ENCODE results near the gene TERF2IP. TPM values are rescaled to one million over a fixed set of nuclear protein-coding genes. Genes with fewer than 3 reads are reported as not detected.

TERF2IP gene
- 10 to 100 TPM; 70.6 to 77.8 (median 75.9) TPM for total RNA-seq
- 73.8 TPM for polyA plus RNA-seq
- long read RNA-seq, donor 1, transcript TERF2IP-201 (3 exons, 2,118 nt) = major isoform, 330 of 343 reads
- long read RNA-seq, donor 1, partial matches to known transcripts = 1 of 343 reads
- long read RNA-seq, donor 1, other reads (novel, unspliced or antisense) = 12 of 343 reads
- long read RNA-seq, donor 2, transcript TERF2IP-201 (3 exons, 2,118 nt) = major isoform, 142 of 146 reads
- long read RNA-seq, donor 2, partial matches to known transcripts = 0 of 146 reads
- long read RNA-seq, donor 2, other reads (novel, unspliced or antisense) = 4 of 146 reads
- long read RNA-seq, donor 3, transcript TERF2IP-201 (3 exons, 2,118 nt) = major isoform, 154 of 180 reads
- long read RNA-seq, donor 3, partial matches to known transcripts = 3 of 180 reads
- long read RNA-seq, donor 3, other reads (novel, unspliced or antisense) = 23 of 180 reads
- long read RNA-seq, donor 4, transcript TERF2IP-201 (3 exons, 2,118 nt) = major isoform, 177 of 184 reads
- long read RNA-seq, donor 4, partial matches to known transcripts = 2 of 184 reads
- long read RNA-seq, donor 4, other reads (novel, unspliced or antisense) = 3 of 184 reads

GRCh38 chr16:75647492-75648264 lies at the start of gene TERF2IP, which contains the start of gene KARS1:
TERF2IP (plus strand) TSS chr16:75647773; CDS start chr16:75647883, 110 bp downstream.
KARS1 (minus strand) TSS chr16:75647665; CDS start chr16:75647639, 26 bp downstream.
- Histone ChIP-seq H3K9me3 (ENCODE audit: control insufficient read depth, low read length) (no peaks in the 10 kb centered on the region), H3K4me3 (ENCODE audit: low read length) (peak within 1 kb of the TSS; percentile 66), H3K4me1 (ENCODE audit: control insufficient read depth, insufficient read depth, low read length) (peaks cover 3% of the 10 kb centered on the region), H3K27me3 (ENCODE audit: control insufficient read depth, insufficient read depth) (no peaks in the 10 kb centered on the region), H3K27ac (ENCODE audit: low read length) (peak within 1 kb of the TSS; percentile 93)
- WGBS = under 1% methylated on average over 76 of the region's 76 CpGs
- peak; percentile 93 to 97 (median 96) for DNase-seq
- ATAC-seq = peak; percentile 98 to 99
- intact Hi-C loops (cut with DNase I) = no loop called here

DNA sequence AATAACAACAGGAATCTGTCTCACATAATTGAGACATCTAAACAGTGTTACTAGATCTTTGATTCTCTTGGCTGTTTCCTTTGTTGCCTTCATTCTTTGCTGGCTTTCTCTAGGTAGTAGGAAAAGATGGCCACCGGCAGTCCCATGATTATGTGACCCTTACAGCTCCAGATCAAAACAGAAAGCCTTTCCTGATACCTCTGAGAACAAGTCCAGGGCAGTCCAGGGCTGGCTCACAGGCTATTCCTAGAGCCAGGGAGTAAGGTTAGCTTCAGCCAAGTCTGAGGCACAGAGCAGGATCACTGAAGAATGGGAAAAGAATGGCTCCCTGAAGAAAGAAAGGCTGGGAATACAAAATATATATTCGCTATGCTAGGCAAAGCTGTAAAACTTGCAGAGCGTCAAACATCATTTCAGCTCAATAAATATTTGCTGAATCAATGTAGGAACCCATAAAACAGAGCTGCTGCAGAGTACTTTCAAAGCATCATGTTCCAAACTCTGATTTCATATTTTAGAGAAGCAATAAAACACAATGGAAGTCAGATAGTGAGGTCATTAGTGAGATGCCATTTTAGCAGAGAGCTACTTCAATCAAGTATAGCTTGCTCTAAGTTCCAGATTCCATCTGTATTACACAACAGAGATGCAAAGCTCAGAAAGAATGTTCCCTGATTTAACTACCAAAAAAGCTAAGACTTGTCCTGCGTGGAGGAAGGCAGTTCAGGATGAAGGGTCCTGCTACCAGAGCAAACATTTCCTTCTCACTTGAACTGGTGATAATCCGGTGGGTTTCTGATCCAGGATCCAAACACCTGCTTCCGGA lies 47.9 kb upstream of the TERF2IP start:
- Histone ChIP-seq H3K4me1 (ENCODE audit: control insufficient read depth, insufficient read depth, low read length) (no peaks in the 10 kb centered on the region), H3K27ac (ENCODE audit: low read length) (no peak overlapping the region), H3K9me3 (ENCODE audit: control insufficient read depth, low read length) (no peaks in the 10 kb centered on the region), H3K27me3 (ENCODE audit: control insufficient read depth, insufficient read depth) (no peaks in the 10 kb centered on the region), H3K4me3 (ENCODE audit: low read length) (no peak overlapping the region)
- DNase-seq = no peak
- ATAC-seq = no peak
- WGBS = 86% methylated on average over 6 of the region's 6 CpGs
- intact Hi-C loops (cut with DNase I) = loop anchor here in 1 of 4 donors (10.0 kb wide), 1 partner anchor 115 kb away; no protein-coding TSS in a partner anchor

DNA sequence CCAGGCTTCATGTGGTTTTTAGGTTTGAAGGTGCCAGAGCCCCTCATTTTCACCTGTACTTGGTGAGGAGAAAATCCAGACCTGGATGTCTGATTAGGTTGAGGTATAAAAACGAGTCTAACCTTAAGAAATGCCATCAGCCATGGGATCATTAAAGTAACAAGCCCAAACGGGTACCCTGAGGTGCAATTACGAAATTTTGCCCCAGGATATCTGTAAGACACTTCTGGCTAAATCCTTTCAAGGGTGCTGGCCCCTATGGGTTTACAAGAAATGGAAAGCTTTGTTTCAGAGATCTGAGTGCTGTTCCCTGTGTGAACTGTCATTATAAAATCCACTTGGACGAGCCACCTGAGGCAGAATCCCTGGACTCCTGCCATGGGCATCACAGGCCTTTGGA lies 44.3 kb upstream of the TERF2IP start:
- no peaks in the 10 kb centered on the region for H3K4me1 ChIP-seq (ENCODE audit: control insufficient read depth, insufficient read depth, low read length)
- 91% methylated on average over 4 of the region's 4 CpGs for WGBS
- no peaks in the 10 kb centered on the region for H3K27me3 ChIP-seq (ENCODE audit: control insufficient read depth, insufficient read depth)
- no peak for DNase-seq
- no peak overlapping the region for H3K4me3 ChIP-seq (ENCODE audit: low read length)
- H3K9me3 ChIP-seq (ENCODE audit: control insufficient read depth, low read length) = no peaks in the 10 kb centered on the region
- no peak overlapping the region for H3K27ac ChIP-seq (ENCODE audit: low read length)
- intact Hi-C loops (cut with DNase I) = no loop called here
- no peak for ATAC-seq

DNA sequence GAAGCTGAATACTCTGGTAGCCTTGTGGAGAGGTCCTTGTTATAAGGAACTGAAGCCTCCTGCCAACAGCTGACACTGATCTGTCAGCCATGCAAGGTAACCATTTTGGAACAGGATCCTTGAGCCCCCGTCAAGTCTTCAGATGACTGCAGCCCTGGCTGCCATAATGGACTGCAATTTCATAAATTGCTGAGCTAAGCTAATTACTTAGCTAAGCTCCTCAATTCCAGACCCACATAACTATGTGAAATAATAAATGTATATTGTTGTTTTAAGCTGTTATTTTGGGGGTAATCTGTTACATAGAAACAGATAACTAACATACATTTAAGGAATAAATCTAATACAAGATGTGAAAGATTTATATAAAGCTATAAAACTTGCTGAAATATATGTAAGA lies 41.1 kb upstream of the TERF2IP start:
- WGBS = 95% methylated on average over 1 of the region's 1 CpG
- ATAC-seq (no peak), DNase-seq (no peak)
- intact Hi-C loops (cut with DNase I) = no loop called here
- H3K4me1 ChIP-seq (ENCODE audit: control insufficient read depth, insufficient read depth, low read length) = no peaks in the 10 kb centered on the region
- H3K27ac ChIP-seq (ENCODE audit: low read length) = no peak overlapping the region
- H3K4me3 ChIP-seq (ENCODE audit: low read length) = no peak overlapping the region
- H3K9me3 ChIP-seq (ENCODE audit: control insufficient read depth, low read length) = no peaks in the 10 kb centered on the region
- no peaks in the 10 kb centered on the region for H3K27me3 ChIP-seq (ENCODE audit: control insufficient read depth, insufficient read depth)

DNA sequence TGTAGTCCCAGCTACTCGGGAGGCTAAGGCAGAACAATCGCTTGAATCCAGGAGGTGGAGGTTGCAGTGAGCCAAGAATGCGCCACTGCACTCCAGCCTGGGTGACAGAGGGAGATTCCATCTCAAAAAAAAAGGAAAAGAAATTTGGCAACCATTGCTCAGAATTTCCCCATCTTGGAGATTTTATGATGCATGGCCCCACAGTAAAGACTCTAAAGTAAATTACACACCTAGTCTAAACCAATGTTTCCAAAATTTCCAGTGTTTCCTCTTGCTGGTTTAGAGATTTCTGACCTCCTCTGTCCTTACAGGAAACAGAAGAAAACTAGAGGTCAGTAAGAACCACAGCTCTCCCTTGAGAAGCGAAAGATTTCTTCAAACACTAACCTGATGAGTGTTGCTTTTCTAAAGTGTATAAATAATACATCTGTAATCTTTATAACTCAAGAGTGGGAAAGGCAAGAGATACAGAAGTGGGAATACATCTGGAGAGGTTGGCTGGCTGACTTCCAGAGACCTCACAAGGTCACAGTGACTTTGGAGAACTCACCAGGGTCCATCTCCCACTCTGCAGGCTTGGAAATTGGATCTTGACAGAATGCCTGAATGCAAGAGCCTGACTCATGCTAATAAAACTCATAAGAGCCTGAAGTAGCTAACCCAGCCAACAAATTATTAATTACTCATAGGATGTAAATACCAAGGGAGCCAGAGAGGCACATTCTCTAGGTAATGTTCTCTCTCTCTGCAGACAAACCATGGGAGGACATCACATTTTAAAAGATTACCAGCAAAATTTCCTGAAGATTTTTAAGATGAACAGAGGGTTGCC lies 33.3 kb upstream of the TERF2IP start:
- 92% methylated on average over 4 of the region's 4 CpGs for WGBS
- Histone ChIP-seq H3K9me3 (ENCODE audit: control insufficient read depth, low read length) (no peaks in the 10 kb centered on the region), H3K4me1 (ENCODE audit: control insufficient read depth, insufficient read depth, low read length) (no peaks in the 10 kb centered on the region), H3K27ac (ENCODE audit: low read length) (no peak overlapping the region), H3K4me3 (ENCODE audit: low read length) (no peak overlapping the region), H3K27me3 (ENCODE audit: control insufficient read depth, insufficient read depth) (no peaks in the 10 kb centered on the region)
- DNase-seq (no peak), ATAC-seq (no peak)
- intact Hi-C loops (cut with DNase I) = loop anchor here in 1 of 4 donors (10.0 kb wide), 1 partner anchor 139 kb away; no protein-coding TSS in a partner anchor

GRCh38 chr16:75615619-75616018 lies 32.0 kb upstream of the TERF2IP start:
- ATAC-seq (no peak), DNase-seq (no peak)
- Histone ChIP-seq H3K4me1 (ENCODE audit: control insufficient read depth, insufficient read depth, low read length) (peaks cover 3% of the 10 kb centered on the region), H3K27ac (ENCODE audit: low read length) (no peak overlapping the region), H3K27me3 (ENCODE audit: control insufficient read depth, insufficient read depth) (no peaks in the 10 kb centered on the region), H3K9me3 (ENCODE audit: control insufficient read depth, low read length) (no peaks in the 10 kb centered on the region), H3K4me3 (ENCODE audit: low read length) (no peak overlapping the region)
- intact Hi-C loops (cut with DNase I) = loop anchor here in 1 of 4 donors (10.0 kb wide), 1 partner anchor 141 kb away; no protein-coding TSS in a partner anchor
- 97% methylated on average over 2 of the region's 2 CpGs for WGBS

DNA sequence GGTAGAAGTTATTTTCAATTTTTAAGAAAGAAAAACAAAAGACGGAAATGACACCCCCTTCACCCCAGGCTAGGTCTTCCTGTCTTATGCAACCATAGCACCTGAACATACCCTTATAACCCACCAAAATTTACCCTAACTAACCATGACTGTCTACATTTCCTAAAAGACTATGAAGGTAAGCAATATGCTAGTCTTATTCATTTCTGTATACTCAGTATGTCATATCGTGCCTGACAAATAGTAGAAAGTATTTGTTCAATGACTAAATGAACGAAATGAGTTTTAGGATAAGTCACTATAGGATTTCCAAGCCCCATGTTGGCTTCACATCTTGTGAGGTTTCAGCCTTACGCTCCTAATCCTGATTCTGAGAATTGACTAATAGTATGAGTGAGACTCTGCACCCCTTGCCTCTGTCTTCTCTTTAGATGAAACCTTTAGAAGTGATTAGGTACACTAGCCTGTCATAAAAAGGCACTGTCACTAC lies 31.0 kb upstream of the TERF2IP start:
- DNase-seq (no peak), ATAC-seq (no peak)
- peaks cover 4% of the 10 kb centered on the region for H3K4me1 ChIP-seq (ENCODE audit: control insufficient read depth, insufficient read depth, low read length)
- 91% methylated on average over 4 of the region's 4 CpGs for WGBS
- H3K27ac ChIP-seq (ENCODE audit: low read length) = no peak overlapping the region
- no peaks in the 10 kb centered on the region for H3K9me3 ChIP-seq (ENCODE audit: control insufficient read depth, low read length)
- no peaks in the 10 kb centered on the region for H3K27me3 ChIP-seq (ENCODE audit: control insufficient read depth, insufficient read depth)
- H3K4me3 ChIP-seq (ENCODE audit: low read length) = no peak overlapping the region
- intact Hi-C loops (cut with DNase I) = loop anchor here in 1 of 4 donors (10.0 kb wide), 1 partner anchor 142 kb away; no protein-coding TSS in a partner anchor

DNA sequence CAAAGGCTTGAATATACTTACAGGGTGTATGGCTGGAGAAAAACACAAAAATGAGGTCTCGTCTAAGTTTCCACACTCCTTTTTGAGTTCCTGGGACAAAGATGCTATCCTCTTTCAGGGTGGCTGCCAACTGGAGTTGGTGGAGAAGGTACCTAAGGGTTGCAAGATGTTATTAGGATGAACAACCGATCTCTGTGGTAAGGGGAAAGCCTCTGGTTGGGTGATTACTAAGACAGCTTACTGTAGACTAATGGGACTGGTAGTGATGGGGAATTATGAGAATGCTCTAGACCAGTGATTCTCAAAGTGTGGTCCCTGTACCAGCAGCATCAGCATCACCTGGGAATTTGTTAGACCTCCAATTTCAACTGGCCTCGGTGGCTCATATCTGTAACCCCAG lies 30.5 kb upstream of the TERF2IP start:
- Histone ChIP-seq H3K4me3 (ENCODE audit: low read length) (no peak overlapping the region), H3K27ac (ENCODE audit: low read length) (no peak overlapping the region), H3K4me1 (ENCODE audit: control insufficient read depth, insufficient read depth, low read length) (peaks cover 4% of the 10 kb centered on the region), H3K27me3 (ENCODE audit: control insufficient read depth, insufficient read depth) (no peaks in the 10 kb centered on the region), H3K9me3 (ENCODE audit: control insufficient read depth, low read length) (no peaks in the 10 kb centered on the region)
- 95% methylated on average over 3 of the region's 3 CpGs for WGBS
- ATAC-seq (no peak), DNase-seq (no peak)
- intact Hi-C loops (cut with DNase I) = loop anchor here in 1 of 4 donors (10.0 kb wide), 1 partner anchor 142 kb away; no protein-coding TSS in a partner anchor

DNA sequence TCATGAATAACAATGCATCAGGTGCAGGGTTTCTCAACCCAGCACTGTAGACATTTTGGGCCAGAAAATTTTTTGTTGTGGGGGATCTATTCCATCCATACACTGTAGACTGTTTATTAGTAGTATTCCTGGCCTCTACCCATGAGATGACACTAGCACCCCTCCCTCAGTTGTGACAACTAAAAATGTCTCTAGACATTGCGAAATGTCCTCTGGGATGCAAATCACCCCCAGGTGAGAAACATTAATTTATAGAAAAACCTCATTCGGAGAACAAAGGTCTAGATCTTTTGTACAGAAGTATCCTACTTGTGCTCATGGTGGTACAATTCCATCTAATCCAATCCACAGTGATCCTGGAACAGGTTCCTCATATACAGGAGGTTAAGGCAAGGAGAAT lies 28.8 kb upstream of the TERF2IP start:
- Histone ChIP-seq H3K4me1 (ENCODE audit: control insufficient read depth, insufficient read depth, low read length) (peaks cover 7% of the 10 kb centered on the region), H3K4me3 (ENCODE audit: low read length) (no peak overlapping the region), H3K9me3 (ENCODE audit: control insufficient read depth, low read length) (no peaks in the 10 kb centered on the region), H3K27me3 (ENCODE audit: control insufficient read depth, insufficient read depth) (no peaks in the 10 kb centered on the region), H3K27ac (ENCODE audit: low read length) (no peak overlapping the region)
- WGBS = 93% methylated on average over 2 of the region's 2 CpGs
- no peak for ATAC-seq
- DNase-seq = no peak
- intact Hi-C loops (cut with DNase I) = loop anchor here in 1 of 4 donors (10.0 kb wide), 1 partner anchor 144 kb away; no protein-coding TSS in a partner anchor
